Stomach (tissue), 9 donors: ENCODE measurements around the gene DNAH10. TPM values are rescaled to one million over a fixed set of nuclear protein-coding genes. Genes with fewer than 3 reads are reported as not detected.
A peak's percentile ranks its signal among the peaks of the same experiment; 100 is the strongest.

Experiments
- DNase-seq, 2 donors: peaks; one replicate each; pipeline versions ENCODE4 v3.0.0 to v3.0.0-alpha.2; 2013 to 2019
- H3K27ac ChIP-seq, 5 donors: fragments of 200-600 bp in 4 of 5; sonication (generic) in 4 of 5; one replicate each; pipeline ENCODE4 v1.5.1; 2013 to 2019; ENCODE audit warnings: mild to moderate bottlenecking in 1 of 5, moderate library complexity in 1 of 5
- H3K27me3 ChIP-seq, 3 donors: fragments of 200-600 bp; sonication (generic); one replicate each; pipeline ENCODE4 v1.5.1; 2017 to 2019; ENCODE audit warnings: mixed run types in 1 of 3
- H3K36me3 ChIP-seq, 4 donors: fragments of 200-600 bp; sonication (generic); 1 replicate in 3 of 4; 2 replicates in 1 of 4; pipeline ENCODE4 v1.5.1; 2016 to 2019
- H3K4me1 ChIP-seq, 4 donors: fragments of 200-600 bp; sonication (generic); one replicate each; pipeline ENCODE4 v1.5.1; 2016 to 2019
- H3K4me3 ChIP-seq, 4 donors: fragments of 200-600 bp; sonication (generic) in 3 of 4; one replicate each; pipeline ENCODE4 v1.5.1; 2016 to 2019; ENCODE audit warnings: mild to moderate bottlenecking in 1 of 4
- H3K9me3 ChIP-seq, 4 donors: fragments of 200-600 bp; sonication (generic); one replicate each; pipeline ENCODE4 v1.5.1; 2016 to 2019
- CTCF ChIP-seq, 7 experiments: fragments of 450-650 bp in 4 of 7; fragments of 200-600 bp in 3 of 7; sonication (generic) in 3 of 7; IDR thresholded peaks; one replicate each; pipeline ENCODE4 v1.5.1; 2016 to 2019; ENCODE audit warnings: antibody characterized with exemption in 7 of 7, control low read depth in 2 of 7, mild to moderate bottlenecking in 1 of 7
- EP300 ChIP-seq: sonication (generic); formaldehyde crosslinking; IDR thresholded peaks from one replicate; pipeline ENCODE4 v1.6.1; 2017; ENCODE audit warnings: antibody characterized with exemption
- POLR2A ChIP-seq, 4 donors: fragments of 450-650 bp; IDR thresholded peaks; one replicate each; pipeline ENCODE4 v1.6.1; 2016; ENCODE audit warnings: antibody characterized with exemption in 4 of 4, control low read depth in 2 of 4, mild to moderate bottlenecking in 1 of 4, moderate library complexity in 1 of 4
- POLR2AphosphoS5 ChIP-seq, 3 donors: sonication (generic); formaldehyde crosslinking; IDR thresholded peaks; one replicate each; pipeline ENCODE4 v1.6.1; 2016; ENCODE audit warnings: antibody characterized with exemption in 3 of 3
- WGBS, 5 donors: extraction: QIAGEN DNeasy Blood & Tissue Kit in 3 of 5; methylation state at CpG; one replicate each; pipeline versions ENCODE4 v1.1.5 to v1.1.7; 2013 to 2018; 5-methylcytosine and 5-hydroxymethylcytosine counted together
- intact Hi-C: fragments of 100-400 bp; cut with DNase I; formaldehyde crosslinking; loops from one replicate; pipeline ENCODE4 v1.15.1; 2023; ENCODE audit warnings: low total_unique reads
- polyA plus RNA-seq, 3 donors: library from polyadenylated mRNA; stranded (reverse); fragments of 200-250 nt; gene quantifications; one replicate each; pipeline ENCODE4 v1.2.3, GENCODE V29; 2013
- total RNA-seq, 5 donors: library from RNA; depleted of rRNA; stranded (reverse); fragments of >200 nt; gene quantifications; one replicate each; pipeline versions ENCODE4 v1.1.0 to v1.2.3, GENCODE V29; 2014 to 2016
- donor health status: healthy with polysubstance abuse.
- donor health status: Bipolar disorder and iron deficiency.
- donor health status: healthy.

DNAH10 gene
- total and polyA plus RNA-seq, 8 donors = under 0.01 to 0.92 (median 0.15) TPM; not detected in 3

- Histone ChIP-seq H3K4me3 (no peak overlapping the region), H3K36me3 (peaks cover 34 to 79% (median 63%) of the 10 kb centered on the region in 4 donors), H3K27ac (peak overlapping the region in 3 of 5 donors; percentile 22 to 56 (median 54)), H3K9me3 (peaks cover 0 to 5% (median 0%) of the 10 kb centered on the region in 4 donors), H3K27me3 (no peaks in the 10 kb centered on the region), H3K4me1 (peaks cover 0 to 5% (median 0%) of the 10 kb centered on the region in 4 donors)
- TF ChIP-seq EP300 = no peak
- no peak for TF ChIP-seq POLR2A (IDR thresholded peaks at IDR 0.05)
- TF ChIP-seq CTCF (IDR thresholded peaks at IDR 0.05) = no peak
- TF ChIP-seq POLR2AphosphoS5 (IDR thresholded peaks at IDR 0.05) = no peak
- intact Hi-C loops = no loop called here
- WGBS, 5 donors = 73 to 83% (median 80%) methylated on average over 16 of the region's 16 CpGs
- no peak for DNase-seq
These were observed 175.8 kb downstream of the DNAH10 start for GRCh38 chr12:123937707-123938591.

GRCh38 chr12:123938679-123939480, 176.8 kb downstream of the DNAH10 start:
- Histone ChIP-seq H3K9me3 (peaks cover 0 to 5% (median 0%) of the 10 kb centered on the region in 4 donors), H3K36me3 (peaks cover 37 to 88% (median 72%) of the 10 kb centered on the region in 4 donors), H3K27ac (peak overlapping the region in 1 of 5 donors; percentile 56), H3K4me1 (peaks cover 0 to 5% (median 0%) of the 10 kb centered on the region in 4 donors), H3K4me3 (no peak overlapping the region), H3K27me3 (no peaks in the 10 kb centered on the region)
- WGBS, 5 donors = 85 to 91% (median 89%) methylated on average over 16 of the region's 16 CpGs
- intact Hi-C loops = no loop called here
- no peak for DNase-seq
- TF ChIP-seq POLR2AphosphoS5 (IDR thresholded peaks at IDR 0.05) = no peak
- no peak for TF ChIP-seq POLR2A (IDR thresholded peaks at IDR 0.05)
- TF ChIP-seq EP300 = no peak
- no peak for TF ChIP-seq CTCF (IDR thresholded peaks at IDR 0.05)

GRCh38 chr12:123939716-123940626, 177.9 kb downstream of the DNAH10 start:
- Histone ChIP-seq H3K9me3 (peaks cover 0 to 5% (median 0%) of the 10 kb centered on the region in 4 donors), H3K4me1 (peaks cover 0 to 5% (median 0%) of the 10 kb centered on the region in 4 donors), H3K27ac (no peak overlapping the region), H3K4me3 (no peak overlapping the region), H3K27me3 (no peaks in the 10 kb centered on the region), H3K36me3 (peaks cover 37 to 89% (median 82%) of the 10 kb centered on the region in 4 donors)
- no peak for DNase-seq
- TF ChIP-seq CTCF (IDR thresholded peaks at IDR 0.05) (no peak), EP300 (no peak)
- intact Hi-C loops = no loop called here
- 90 to 96% (median 92%) methylated on average over 16 of the region's 16 CpGs for WGBS, 5 donors
